Activated T-helper 9 cell treated with anti-CD3 and anti-CD28 coated beads, Interleukin-2, amount 50 U/mL, for 16 hours (primary cell): ENCODE measurements around the gene C11orf54.
A peak's percentile ranks its signal among the peaks of the same experiment; 100 is the strongest.
"Not testable (repeated sequence)": the region's sequence is repeated elsewhere in the genome, so short reads cannot be mapped to it uniquely, and the experiment has no call there.

ENCODE experiments used
- DNase-seq: peaks from one replicate; pipeline ENCODE4 v3.0.0-alpha.2; 2020; ENCODE audit warnings: low read depth

The C11orf54 gene

DNA sequence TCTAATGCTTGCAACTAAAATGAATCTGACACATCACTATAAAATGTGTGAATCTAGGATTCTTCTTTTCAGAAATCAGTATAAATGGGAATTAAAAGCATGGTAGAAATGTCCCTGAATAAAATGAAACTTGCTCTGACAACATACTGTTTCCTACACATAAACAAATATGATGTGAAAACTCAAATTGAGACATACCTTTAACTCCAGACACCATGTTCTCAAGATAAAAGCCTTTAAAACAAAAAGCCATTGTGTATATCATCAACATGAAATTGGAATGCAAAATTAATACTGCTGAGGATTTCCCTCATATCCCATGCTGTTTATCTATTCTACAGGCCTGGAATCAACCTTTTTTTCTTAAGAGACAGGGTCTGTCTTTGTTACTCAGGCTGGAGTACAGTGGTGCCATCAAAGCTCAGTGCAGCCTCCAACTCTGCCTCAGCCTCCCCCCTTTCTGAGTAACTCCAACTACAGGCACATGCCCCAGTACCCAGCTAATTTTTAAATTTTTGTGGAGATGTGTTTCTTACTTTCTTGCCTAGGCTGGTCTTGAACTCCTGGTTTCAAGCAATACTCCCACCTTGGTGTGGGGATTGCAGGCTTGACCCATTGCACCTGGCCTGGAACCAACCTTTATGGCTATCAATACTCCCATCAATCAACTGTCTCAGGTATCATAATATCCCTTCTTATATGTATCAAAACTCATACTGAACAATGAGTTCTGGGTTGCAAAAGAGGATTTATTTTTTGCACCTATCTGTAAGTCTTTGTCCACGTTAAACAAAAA is 6.8 kb upstream of the C11orf54 start:
- DNase-seq, result no peak

DNA sequence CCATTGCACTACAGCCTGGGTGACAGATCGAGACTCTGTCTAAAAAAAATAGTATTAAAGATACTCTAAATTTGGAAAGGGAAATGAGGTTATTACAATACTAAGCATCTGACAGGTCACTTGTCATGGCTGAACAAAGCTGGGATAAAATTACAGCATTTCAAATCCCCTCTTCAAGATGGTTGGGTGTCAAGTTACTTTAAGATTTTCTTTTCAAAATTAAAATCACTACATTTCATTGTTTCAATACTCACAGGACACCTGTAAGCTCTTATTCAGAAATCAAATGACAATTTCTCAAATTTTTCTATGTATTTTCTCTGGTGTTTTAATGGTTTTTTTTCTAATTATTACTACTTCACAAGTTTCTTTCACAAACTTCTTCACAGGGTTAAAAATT is 5.8 kb upstream of the C11orf54 start:
- no peak for DNase-seq

DNA sequence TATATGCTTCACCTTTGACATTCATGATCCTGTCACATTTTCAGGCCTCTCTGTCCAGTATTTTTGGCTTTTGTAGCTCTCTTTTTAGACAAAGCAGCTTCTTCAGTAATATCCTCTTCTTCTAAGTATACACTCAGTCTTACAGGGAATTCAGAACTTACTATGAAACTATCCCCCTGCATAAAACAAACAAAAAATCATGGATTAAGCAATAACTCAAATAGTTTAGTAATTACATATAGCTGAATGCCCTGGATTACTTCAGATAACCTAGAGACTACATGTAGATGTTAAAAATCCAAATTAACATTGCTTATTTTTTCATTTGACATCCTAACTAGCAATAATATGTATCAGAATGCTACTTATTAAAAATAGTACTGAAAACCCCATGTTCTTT is 5.3 kb upstream of the C11orf54 start:
- no peak for DNase-seq

DNA sequence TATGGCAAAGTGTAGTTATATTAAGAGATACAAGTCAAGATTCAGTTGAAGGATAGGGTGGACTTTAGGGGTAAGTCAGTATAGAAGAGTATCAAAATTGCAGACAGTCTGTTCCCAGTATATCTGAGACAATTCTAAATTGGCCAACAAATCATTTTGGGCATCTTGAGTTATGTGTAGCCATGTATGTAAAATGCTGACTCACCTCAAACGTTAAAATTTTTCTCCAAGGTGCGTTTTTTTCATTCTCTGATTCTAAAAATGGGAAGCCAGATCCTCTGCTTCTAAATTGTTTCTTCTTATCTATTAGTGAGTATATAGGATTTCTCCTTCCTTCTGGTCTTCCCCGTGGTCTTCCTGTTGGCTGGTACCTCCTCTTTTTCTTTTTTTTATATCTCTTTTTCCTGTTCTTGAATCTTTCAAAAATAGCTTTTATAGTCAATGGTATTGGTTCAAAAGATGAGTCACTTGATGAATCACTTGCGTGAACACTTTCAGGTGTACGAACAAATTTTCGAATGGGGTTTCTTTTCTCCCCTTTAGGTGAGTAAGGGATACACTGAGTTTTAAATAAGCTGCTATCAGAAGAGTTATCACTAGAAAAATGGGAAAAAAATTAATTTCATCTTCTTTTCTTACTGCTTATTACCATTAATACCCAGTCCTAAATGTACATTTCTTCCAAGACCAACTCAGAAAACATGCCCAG is 3.4 kb upstream of the C11orf54 start:
- no peak for DNase-seq

DNA sequence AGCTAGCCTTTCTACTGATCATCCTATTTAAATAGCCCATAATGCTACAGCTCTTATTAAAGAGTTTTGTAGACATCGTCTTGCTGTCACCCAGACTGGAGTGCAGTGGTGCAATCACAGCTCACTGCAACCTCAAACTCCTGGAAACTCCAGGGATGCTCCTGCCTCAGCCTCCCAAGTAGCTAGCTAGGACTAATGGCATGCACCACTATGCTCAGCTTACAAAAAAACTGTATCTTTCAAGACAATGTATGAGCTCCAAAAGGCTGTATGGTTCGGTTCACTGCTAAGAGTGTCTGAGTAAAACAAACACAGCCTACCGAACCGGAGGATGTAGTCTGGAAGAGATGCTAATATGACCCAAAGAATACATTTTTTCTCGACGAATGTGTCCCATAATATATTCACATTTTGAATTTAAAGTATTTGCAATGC is 2.8 kb upstream of the C11orf54 start:
- DNase-seq, result no peak

DNA sequence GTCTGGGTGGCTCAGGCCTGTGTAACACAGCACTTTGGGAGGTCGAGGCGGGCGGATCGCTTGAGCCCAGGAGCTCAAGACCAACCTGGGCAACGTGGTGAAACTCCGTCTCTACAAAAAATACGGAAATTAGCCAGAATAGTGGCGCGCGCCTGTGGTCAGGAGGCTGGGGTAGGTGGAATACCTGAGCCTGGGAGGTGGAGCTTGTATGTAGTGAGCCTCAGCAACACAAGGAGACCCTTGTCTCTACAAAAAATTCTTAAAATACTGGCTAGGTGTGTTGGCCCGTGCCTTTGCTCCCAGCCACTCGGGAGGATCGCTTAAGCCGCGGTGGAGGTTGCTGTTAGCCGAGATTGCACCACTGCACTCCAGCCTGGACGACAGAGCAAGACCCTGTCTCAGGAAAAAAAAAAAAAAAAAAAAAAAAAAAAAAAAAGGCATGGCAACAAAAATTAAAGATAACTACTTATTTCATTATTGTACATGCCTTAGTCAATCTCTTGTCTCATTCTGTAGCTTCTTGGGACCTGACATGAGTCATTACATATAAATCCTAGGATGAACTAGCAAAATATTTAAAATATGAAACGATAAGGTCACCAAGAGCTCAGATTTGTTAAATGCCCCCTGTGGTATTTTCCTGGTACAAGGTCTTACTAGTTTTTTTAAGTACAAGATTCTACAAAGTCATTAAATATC is 1.3 kb upstream of the C11orf54 start:
- peak; percentile 19 for DNase-seq

DNA sequence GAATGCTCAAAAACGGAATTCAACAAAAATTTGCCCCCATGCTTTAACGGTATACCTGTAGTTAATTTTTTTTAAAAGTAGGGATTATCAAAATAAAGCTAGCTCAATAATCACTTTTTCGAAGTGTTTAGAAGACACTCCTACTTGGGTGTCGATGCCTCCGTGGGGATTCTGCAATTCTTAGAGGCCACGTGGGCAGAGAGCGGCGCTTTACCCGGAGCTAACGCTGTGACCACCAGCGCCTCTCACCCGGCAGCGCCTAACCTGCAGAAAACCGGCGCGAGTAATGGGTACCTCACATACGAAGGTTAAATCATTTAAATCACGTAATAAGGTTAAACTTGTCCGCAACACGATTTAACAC is 760 bp upstream of the C11orf54 start:
- DNase-seq, result peak; percentile 57

DNA sequence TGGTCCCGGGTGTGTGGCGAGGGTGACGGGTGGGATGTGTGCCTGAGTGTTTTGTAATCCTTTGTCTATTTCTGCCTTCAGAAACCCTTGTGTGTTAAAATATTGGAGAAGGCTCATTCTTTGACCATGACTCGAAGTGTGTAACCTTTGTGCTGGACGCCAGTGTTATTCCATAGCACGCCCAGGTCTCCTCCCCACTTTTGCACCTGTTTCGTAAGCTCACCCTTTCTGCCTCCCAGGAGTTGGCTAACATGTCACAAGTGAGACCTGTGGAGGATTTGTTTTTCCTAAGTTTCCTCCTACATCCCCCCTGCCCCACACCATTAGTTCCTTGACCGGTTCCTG is 382 bp downstream of the C11orf54 start:
- DNase-seq, result no peak

DNA sequence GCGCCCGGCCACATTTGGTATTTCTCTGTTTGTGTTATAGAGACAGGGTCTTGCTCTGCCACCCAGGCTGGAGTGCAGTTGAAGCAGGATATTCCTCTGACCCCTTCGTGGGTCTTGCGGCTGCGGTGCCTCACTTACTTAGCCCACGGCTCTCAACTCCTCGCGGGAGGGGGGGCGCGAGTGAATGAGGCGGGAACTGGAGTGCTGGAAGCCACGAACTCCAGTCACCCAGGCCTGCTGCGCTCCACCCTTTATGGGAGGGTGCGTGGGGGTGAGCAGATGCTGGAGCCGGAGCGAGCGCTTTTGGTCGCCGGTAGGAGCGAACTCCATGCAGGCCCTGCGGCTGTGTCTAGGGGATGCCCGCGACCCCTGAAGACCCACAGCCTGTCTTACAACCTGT is 1.8 kb downstream of the C11orf54 start:
- no peak for DNase-seq

DNA sequence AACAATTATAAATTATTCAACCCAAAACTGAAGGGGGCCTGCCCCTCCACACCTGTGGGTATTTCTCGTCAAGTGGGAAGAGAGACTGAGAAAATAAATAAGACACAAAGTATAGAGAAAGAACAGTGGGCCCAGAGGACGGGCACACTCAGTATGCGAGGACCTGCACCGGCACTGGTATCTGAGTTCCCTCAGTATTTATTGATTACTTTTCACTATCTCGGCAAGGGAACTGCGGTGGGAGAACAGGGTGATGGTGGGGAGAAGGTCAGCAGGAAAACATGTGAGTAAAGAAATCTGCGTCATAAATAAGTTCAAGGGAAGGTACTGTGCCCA is 3.2 kb downstream of the C11orf54 start:
- no peak for DNase-seq

DNA sequence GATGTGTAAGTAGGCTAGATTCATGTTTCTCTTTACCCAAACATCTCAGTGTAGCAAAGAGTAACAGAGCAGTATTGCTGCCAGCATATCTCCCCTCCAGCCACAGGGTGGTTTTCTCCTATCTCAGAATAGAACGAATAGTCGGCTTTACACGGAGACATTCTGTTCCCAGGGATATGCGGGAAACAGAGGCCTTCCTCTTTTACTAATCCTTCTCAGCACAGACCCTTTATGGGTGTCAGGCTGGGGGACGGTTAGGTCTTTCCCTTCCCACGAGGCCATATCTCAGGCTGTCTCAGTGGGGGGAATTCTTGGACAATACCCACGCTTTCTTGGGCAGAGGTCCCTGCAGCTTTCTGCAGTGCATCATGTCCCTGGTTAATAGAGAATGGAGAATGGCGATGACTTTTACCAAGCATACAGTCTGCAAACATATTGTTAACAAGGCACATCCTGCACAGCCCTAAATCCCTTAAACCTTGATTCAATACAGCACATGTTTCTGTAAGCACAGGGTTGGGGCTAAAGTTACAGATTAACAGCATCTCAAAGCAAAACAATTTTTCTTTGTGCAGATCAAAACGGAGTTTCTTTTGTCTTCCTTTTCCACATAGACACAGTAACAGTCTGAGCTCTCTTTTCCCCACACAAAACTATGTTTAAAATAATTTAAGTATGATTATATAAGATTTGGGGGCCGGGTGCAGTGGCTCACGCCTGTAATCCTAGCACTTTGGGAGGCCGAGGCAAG is 3.7 kb downstream of the C11orf54 start:
- not testable (repeated sequence) for DNase-seq

DNA sequence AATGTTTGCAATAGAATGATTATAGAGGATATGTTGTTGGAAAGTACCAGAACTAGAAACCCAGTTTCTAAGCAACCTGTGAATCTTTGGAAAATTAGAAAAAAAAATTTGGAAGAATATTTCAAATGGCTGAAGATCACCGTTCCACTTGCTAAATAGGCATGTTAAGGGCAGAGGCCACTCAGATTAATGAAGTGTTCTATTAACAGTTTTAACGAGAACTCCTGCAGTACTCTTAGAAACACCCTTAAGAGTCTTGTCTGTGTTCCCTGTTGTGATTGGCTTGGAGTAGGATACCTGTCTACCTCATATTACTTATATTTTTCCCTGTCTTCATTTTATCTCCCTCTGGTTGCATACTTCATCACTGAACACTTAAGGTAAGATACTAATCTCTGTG is 4.6 kb downstream of the C11orf54 start:
- DNase-seq, result no peak

DNA sequence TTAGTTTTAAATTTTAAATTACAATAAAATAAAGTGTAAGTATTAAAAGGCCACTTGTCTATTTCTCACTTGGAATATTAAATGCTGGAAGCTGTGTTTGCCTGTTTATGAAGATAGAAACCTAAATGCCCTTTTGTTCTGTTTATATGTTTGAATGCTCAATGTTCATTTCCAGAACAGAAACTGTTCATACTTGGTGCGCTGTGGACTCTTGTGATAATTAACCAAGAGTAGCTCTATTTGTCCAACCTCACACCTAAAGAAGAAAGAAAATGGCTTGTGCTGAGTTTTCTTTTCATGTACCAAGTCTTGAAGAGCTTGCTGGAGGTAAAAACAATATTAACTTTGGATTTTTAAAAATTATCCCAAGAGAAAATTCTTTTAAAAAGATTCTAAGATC is 5.7 kb downstream of the C11orf54 start:
- no peak for DNase-seq

DNA sequence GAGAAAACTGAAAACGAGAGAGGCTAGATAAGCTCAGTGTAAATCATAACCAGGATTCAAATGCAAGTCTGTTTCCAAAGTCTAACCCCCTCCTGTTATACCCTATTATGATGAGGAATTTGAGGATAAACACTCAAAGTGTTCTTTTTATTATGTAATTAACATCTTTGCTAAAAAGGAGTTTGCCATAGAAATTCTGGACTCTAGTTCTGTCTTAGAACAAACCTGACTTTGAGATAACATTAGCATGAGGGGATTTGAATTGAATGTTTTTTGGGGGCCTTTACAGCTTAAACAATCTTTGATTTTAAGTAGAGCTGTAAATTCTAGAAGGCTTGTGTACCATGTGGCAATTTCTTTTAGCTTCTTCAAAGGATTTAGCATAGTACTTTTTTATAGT is 9.5 kb downstream of the C11orf54 start:
- no peak for DNase-seq

DNA sequence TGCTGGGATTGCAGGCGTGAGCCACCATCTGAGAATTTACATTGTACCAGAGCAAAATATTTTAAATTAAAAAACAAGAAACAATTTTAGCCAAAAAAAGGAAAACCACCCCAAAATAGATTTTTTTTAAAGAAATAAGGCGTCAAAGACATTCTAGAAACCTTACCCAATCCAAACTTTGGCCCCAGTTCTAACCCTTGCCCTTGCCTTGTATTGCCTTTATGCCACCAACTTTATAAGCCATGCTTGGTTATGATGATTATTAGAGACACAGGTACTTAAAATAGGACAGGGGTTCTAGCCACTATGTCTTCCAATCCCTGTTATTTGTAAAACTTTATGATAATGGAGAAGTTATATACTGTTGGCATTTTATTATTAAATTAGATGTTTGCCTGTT is 11.8 kb downstream of the C11orf54 start:
- no peak for DNase-seq

DNA sequence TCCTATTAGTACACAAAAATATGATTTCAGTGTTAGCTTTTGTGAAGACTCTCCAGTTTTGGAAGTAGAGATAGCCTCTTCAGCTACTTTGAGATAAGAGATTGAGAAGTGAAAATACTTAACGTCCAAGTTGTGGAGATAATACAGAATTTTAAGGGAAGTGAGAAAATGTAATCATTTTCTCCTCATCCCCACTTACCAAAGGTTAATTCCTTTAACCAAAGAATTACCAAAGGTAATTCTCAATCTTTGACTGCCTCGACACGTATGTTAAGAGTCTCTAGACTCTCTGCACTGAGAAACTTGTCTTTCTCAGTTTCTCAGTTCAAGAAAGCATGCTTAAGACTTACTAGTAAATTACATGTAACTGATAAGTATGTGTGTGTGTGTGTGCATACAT is 15.3 kb downstream of the C11orf54 start:
- no peak for DNase-seq

DNA sequence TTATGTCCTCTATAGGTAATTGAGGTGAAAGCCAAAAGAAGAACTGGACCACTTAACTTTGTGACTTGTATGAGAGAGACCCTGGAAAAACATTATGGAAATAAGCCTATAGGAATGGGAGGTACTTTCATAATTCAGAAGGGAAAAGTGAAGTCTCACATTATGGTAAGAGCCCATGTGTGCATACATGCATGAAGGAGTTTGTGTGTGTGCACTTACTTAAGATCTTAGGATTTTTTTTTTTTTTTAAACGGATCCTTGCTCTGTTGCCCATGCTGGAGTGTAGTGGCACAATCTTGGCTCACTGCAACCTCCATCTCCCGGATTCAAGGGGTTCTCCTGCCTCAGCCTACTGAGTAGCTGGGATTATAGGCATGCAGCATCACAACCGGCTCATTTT is 15.8 kb downstream of the C11orf54 start:
- no peak for DNase-seq

DNA sequence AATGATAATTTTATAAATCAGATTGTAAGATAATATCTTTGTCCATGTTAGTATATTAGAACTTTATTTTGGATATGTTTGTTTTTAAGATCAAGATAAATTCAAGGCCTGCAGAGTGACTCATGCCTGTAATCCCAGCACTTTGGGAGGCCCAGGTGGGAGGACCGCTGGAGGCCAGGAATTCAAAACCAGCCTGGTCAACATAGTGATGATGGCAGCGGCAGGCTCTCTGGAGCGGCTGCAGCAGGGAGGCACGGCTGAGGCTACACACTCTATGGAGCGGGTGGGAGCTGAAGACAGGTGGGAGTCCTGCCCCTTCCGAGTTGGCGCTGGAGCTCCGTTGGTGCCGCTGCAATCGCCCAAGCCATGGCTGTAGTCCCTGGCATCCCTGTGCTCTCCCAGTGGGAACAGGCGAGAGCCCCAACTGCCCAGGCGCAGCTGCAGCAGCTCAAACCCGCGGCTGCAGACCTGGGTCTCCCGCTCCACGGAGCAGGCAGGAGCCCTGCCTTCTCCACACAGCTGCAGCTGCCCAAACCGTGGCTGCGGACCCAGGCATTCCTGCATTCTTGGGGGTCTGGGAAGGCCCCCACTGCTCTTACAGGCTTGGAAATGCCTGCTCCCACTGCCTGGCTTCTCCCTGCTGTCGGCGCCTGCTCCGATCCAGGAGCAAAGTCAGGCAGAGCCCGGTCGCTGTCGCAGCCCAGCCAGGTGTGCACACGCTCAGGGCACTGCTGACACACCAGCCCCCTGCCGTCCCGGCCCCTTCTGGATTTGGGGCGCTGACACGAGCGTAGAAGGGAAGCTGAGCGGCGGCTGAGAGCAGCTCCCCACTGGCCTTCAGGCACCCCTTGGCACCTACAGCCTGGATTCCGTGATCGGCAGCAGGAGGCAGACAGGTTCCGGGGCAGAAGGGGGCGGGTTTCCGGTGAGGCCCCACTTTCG is 16.7 kb downstream of the C11orf54 start:
- no peak for DNase-seq

DNA sequence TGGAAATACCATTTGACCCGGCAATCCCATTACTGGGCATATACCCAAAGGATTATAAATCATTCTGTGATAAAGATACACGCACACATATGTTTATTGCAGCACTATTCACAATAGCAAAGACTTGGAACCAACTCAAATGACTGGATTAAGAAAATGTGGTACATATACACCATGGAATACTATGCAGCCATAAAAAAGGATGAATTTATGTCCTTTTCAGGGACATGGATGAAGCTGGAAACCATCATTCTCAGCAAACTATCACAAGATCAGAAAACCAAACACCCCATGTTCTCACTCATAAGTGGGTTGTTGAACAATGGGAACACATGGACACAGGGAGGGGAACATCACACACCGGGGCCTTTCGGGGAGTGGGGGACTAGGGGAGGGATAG is 17.7 kb downstream of the C11orf54 start:
- not testable (repeated sequence) for DNase-seq

DNA sequence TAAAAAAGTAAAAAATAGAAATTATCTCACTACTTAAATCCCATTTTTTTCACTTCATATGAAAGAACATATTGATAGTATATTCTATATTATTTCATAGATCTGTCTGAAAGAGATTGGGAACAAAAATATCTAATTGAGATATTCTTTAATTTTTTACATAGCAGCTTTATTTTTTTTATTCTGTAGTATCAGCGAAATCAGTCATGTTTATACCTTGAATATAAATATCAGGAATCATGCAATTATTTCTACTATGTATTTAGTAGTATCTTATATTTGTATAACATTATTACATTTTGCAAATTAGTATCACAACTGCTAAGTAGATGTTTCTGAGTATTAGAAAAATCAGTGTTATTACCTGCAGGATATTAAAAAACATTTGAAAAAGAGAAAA is 20.4 kb downstream of the C11orf54 start:
- DNase-seq, result no peak

DNA sequence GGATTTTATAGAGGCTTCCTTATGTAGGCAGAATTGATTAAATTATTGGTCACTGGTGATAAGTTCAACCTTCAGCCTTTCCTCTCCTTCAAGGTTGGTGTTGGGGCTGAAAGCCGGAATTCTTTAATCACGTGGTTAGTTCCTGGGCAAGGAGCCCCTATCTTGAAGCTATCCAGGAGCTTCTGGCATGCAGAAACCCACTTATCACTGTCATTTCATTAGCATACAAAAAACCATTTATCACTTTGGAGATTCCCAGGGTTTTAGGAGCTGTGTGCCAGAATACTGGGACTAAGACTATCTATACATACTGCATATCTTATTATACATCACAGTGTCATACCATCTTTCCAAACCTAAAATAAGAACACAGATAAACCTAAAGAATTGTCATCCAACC is 24.1 kb downstream of the C11orf54 start:
- DNase-seq, result no peak

DNA sequence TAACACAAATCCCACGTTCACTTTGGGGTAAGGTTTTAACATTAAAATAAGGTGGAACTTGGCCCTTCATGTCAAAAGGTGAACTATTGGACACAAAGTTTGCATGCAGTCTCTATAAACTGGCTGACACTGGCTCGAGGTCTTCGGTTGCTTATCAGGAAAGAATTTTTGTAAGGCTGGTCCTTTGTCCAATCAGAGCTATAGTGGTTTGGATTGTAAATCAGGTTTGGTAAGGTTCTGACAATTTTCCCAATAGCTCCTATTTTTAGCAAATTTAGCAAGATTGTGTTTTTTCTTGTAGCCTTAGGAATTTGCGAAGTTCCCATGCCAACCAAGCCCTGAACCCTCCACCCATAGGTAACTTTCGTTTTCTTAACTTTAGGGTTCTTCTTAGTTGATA is 25.0 kb downstream of the C11orf54 start:
- no peak for DNase-seq
